Epithelial cell of proximal tubule (primary cell): Measurements from ENCODE around the gene ITIH4. TPM values are rescaled to one million over a fixed set of nuclear protein-coding genes. Genes with fewer than 3 reads are reported as not detected.

Experiments
- DNase-seq: peaks from one replicate; pipeline ENCODE4 v3.0.0-alpha.2; 2011; ENCODE audit warnings: low read depth
- H3K4me3 ChIP-seq: 2 replicates; pipeline ENCODE4 v1.5.1; 2011; ENCODE audit warnings: low read depth, mild to moderate bottlenecking, low read length
- CTCF ChIP-seq: conservative IDR thresholded peaks from 2 replicates; pipeline ENCODE4 v1.5.1; 2012; ENCODE audit warnings: low read depth, mild to moderate bottlenecking, low read length
- total RNA-seq: library from RNA; depleted of rRNA; stranded (reverse); fragments of >200 nt; gene quantifications from 2 replicates; pipeline ENCODE4 v1.2.3, GENCODE V29; 2015

Gene ITIH4
- total RNA-seq, 1 donor from 2014 or later, result not detected

GRCh38 chr3:52787672-52788625 is 42.5 kb downstream of the ITIH4 start:
- TF ChIP-seq CTCF, result no peak
- DNase-seq, result no peak
- no peak overlapping the region for H3K4me3 ChIP-seq

GRCh38 chr3:52787246-52787645 is 43.2 kb downstream of the ITIH4 start:
- no peak overlapping the region for H3K4me3 ChIP-seq
- no peak for DNase-seq
- TF ChIP-seq CTCF, result no peak

- no peak for TF ChIP-seq CTCF
- H3K4me3 ChIP-seq, result no peak overlapping the region
- DNase-seq, result no peak
Measured at GRCh38 chr3:52786330-52787215, 43.9 kb downstream of the ITIH4 start.

GRCh38 chr3:52784931-52785590 is 45.4 kb downstream of the ITIH4 start:
- DNase-seq, result no peak
- no peak for TF ChIP-seq CTCF
- H3K4me3 ChIP-seq, result no peak overlapping the region

GRCh38 chr3:52784021-52784621 is 46.4 kb downstream of the ITIH4 start:
- no peak overlapping the region for H3K4me3 ChIP-seq
- no peak for DNase-seq
- no peak for TF ChIP-seq CTCF

- no peak for TF ChIP-seq CTCF
- H3K4me3 ChIP-seq, result no peak overlapping the region
- DNase-seq, result no peak
Measured at GRCh38 chr3:52783211-52783555, 47.3 kb downstream of the ITIH4 start.
